CD4-positive, alpha-beta T cell treated with Interferon gamma for 1 hour (primary cell): ENCODE measurements around the gene CCDC27.

Experiments
- DNase-seq: peaks from one replicate; pipeline ENCODE4 v3.0.0-alpha.2; 2020

Gene CCDC27

GRCh38 chr1:3752400-3752945 lies at the start of gene CCDC27:
Gene CCDC27, plus strand, starts transcription at chr1:3752450. Its CDS starts 32 bp downstream, at chr1:3752482.
- no peak for DNase-seq

- no peak for DNase-seq
Observed at GRCh38 chr1:3702528-3702927, 49.7 kb upstream of the CCDC27 start.

- no peak for DNase-seq
Observed at GRCh38 chr1:3702990-3703728, 49.1 kb upstream of the CCDC27 start.

GRCh38 chr1:3703786-3704371 lies 48.4 kb upstream of the CCDC27 start:
- no peak for DNase-seq

GRCh38 chr1:3705341-3705950 lies 46.8 kb upstream of the CCDC27 start:
- DNase-seq = no peak

GRCh38 chr1:3706651-3707297 lies 45.5 kb upstream of the CCDC27 start:
- DNase-seq = no peak

- no peak for DNase-seq
Observed at GRCh38 chr1:3707298-3707938, 44.8 kb upstream of the CCDC27 start.

GRCh38 chr1:3707939-3708328 lies 44.3 kb upstream of the CCDC27 start:
- DNase-seq = no peak

- DNase-seq = no peak
Observed at GRCh38 chr1:3708791-3709190, 43.5 kb upstream of the CCDC27 start.

GRCh38 chr1:3710251-3710650 lies 42.0 kb upstream of the CCDC27 start:
- no peak for DNase-seq

GRCh38 chr1:3711381-3711779 lies 40.9 kb upstream of the CCDC27 start:
- no peak for DNase-seq

GRCh38 chr1:3711780-3712451 lies 40.3 kb upstream of the CCDC27 start:
- DNase-seq = no peak

- no peak for DNase-seq
Observed at GRCh38 chr1:3712573-3713535, 39.4 kb upstream of the CCDC27 start.

- no peak for DNase-seq
Observed at GRCh38 chr1:3713840-3714239, 38.4 kb upstream of the CCDC27 start.

- no peak for DNase-seq
Observed at GRCh38 chr1:3714284-3714741, 37.9 kb upstream of the CCDC27 start.

GRCh38 chr1:3714814-3715213 lies 37.4 kb upstream of the CCDC27 start:
- no peak for DNase-seq

- DNase-seq = no peak
Observed at GRCh38 chr1:3716351-3716750, 35.9 kb upstream of the CCDC27 start.

GRCh38 chr1:3717041-3717714 lies 35.1 kb upstream of the CCDC27 start:
- DNase-seq = no peak

GRCh38 chr1:3717715-3718601 lies 34.3 kb upstream of the CCDC27 start:
- no peak for DNase-seq
